GM20431 (cell line): ENCODE data around the gene MKRN2.
"Not testable (repeated sequence)": the region's sequence is repeated elsewhere in the genome, so short reads cannot be mapped to it uniquely, and the experiment has no call there.

Source experiments
- in situ Hi-C: fragments of 300-500 bp; cut with MseI, MboI; formaldehyde crosslinking; loops from one replicate; pipeline ENCODE4 v1.15.0; 2020; ENCODE audit warnings: low sequenced_read_pairs; ENCODE audit not compliant: unreplicated experiment

Gene MKRN2

GRCh38 chr3:12624056-12624455 is 67.2 kb downstream of the MKRN2 start:
- in situ Hi-C loops: no loop called here

GRCh38 chr3:12624964-12625363 is 68.1 kb downstream of the MKRN2 start:
- in situ Hi-C loops: not testable (repeated sequence)

- in situ Hi-C loops: no loop called here
Measured at GRCh38 chr3:12627370-12627769, 70.5 kb downstream of the MKRN2 start.

DNA sequence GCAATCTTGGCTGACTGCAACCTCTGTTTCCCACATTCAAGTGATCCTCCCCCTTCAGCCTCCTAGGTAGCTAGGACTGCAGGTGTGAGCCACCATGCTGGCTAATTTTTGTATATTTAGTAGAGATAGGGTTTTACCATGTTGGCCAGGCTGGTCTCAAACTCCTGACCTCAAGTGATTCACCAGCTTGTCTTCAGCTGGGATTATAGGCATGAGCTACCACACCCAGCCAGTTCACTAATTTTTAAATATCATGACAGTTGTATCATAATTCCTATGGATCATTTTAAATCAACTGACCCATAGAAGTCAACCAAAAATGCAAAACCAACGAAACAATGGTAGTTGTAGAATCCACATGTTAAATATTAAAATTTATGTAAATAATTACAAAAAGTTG is 71.9 kb downstream of the MKRN2 start:
- in situ Hi-C loops: no loop called here

- in situ Hi-C loops: no loop called here
Measured at GRCh38 chr3:12629560-12629959, 72.7 kb downstream of the MKRN2 start.

- in situ Hi-C loops: no loop called here
Measured at GRCh38 chr3:12630292-12630691, 73.4 kb downstream of the MKRN2 start.

- in situ Hi-C loops: not testable (repeated sequence)
Measured at GRCh38 chr3:12630843-12631242, 74.0 kb downstream of the MKRN2 start.

GRCh38 chr3:12632523-12632922 is 75.6 kb downstream of the MKRN2 start:
- in situ Hi-C loops: no loop called here

DNA sequence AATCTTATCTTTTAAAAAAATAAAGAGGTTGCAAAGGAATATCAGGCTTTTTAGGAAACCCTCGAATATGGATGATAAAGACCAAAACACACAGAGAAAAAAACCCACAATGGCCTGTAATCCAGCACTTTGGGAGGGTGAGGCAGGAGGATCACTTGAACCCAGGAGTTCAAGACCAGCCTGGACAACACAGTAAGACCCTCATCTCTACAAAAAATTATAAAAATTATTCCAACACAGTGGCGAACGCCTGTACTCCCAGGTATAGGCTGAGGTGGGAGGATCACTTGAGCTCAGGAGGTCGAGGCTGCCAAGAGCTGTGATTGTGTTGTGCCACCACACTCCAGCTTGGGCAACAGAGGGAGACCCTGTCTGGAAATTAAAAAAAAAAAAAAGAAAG is 76.2 kb downstream of the MKRN2 start:
- in situ Hi-C loops: no loop called here
